WTC11 (cell line): Measurements from ENCODE around the gene ZNF608. TPM values are rescaled to one million over a fixed set of nuclear protein-coding genes. Genes with fewer than 3 reads are reported as not detected.

Source experiments
- ATAC-seq: fragments of 200-7000 bp; cut with Tn5 transposase; 2 replicates; pipeline ENCODE4 v1.10.0; 2021; ENCODE audit warnings: mild to moderate bottlenecking, moderate library complexity
- CTCF ChIA-PET: fragments of 300-600 bp; sonication (Branson Sonifier 250); formaldehyde crosslinking; loops from one replicate; lab custom pipeline; 2021; ENCODE audit warnings: antibody characterized with exemption; lab: Charles Lee
- POLR2A ChIA-PET: fragments of 350-600 bp; sonication (Branson Sonifier 250); formaldehyde crosslinking; loops from one replicate; lab custom pipeline; 2021; ENCODE audit warnings: antibody characterized with exemption; lab: Charles Lee
- DNase-seq: peaks from one replicate; pipeline ENCODE4 v3.0.0; 2021; ENCODE audit warnings: low spot score
- H3K27ac Mint-ChIP-seq: 2 replicates; pipeline ENCODE4 v1.8.0; 2021; ENCODE audit warnings: mixed read lengths
- H3K27me3 Mint-ChIP-seq: 2 replicates; pipeline ENCODE4 v1.8.0; 2021; ENCODE audit warnings: low read depth, mild to moderate bottlenecking, moderate library complexity, mixed read lengths
- H3K36me3 Mint-ChIP-seq: 2 replicates; pipeline ENCODE4 v1.8.0; 2021; ENCODE audit warnings: mixed read lengths
- H3K4me1 Mint-ChIP-seq: 2 replicates; pipeline ENCODE4 v1.8.0; 2022; ENCODE audit warnings: mixed read lengths
- H3K4me3 Mint-ChIP-seq: 2 replicates; pipeline ENCODE4 v1.8.0; 2021; ENCODE audit warnings: mild to moderate bottlenecking, moderate library complexity, mixed read lengths
- H3K9me3 Mint-ChIP-seq: 2 replicates; pipeline ENCODE4 v1.8.0; 2021; ENCODE audit warnings: mixed read lengths
- ELF4 ChIP-seq: sonication (generic); formaldehyde crosslinking; IDR thresholded peaks from 2 replicates; pipeline ENCODE4 v1.8.1; 2022; ENCODE audit warnings: low read depth, mild to moderate bottlenecking, moderate library complexity, missing genetic modification reagents
- ETV6 ChIP-seq: sonication (generic); formaldehyde crosslinking; IDR thresholded peaks from 2 replicates; pipeline ENCODE4 v1.8.1; 2022; ENCODE audit warnings: mild to moderate bottlenecking, missing genetic modification reagents
- FOXK1 ChIP-seq: sonication (generic); formaldehyde crosslinking; IDR thresholded peaks from 2 replicates; pipeline ENCODE4 v1.8.0; 2022; ENCODE audit warnings: mild to moderate bottlenecking, moderate library complexity, missing genetic modification reagents
- GRHL2 ChIP-seq: fragments of 250-450 bp; sonication (Bioruptor Pico); IDR thresholded peaks from 2 replicates; pipeline ENCODE4 v1.8.0; 2022; ENCODE audit warnings: mild to moderate bottlenecking, moderate library complexity; ENCODE audit not compliant: insufficient replicate concordance, severe bottlenecking
- NFYB ChIP-seq: sonication (generic); formaldehyde crosslinking; conservative IDR thresholded peaks from 2 replicates; pipeline ENCODE4 v1.8.0; 2022; ENCODE audit warnings: low read depth, missing genetic modification reagents
- RORB ChIP-seq: fragments of 250-450 bp; sonication (Bioruptor Pico); IDR thresholded peaks from 2 replicates; pipeline ENCODE4 v1.9.0; 2021; ENCODE audit warnings: mild to moderate bottlenecking
- SMAD4 ChIP-seq: sonication (generic); formaldehyde crosslinking; IDR thresholded peaks from 2 replicates; pipeline ENCODE4 v1.8.0; 2022; ENCODE audit warnings: mild to moderate bottlenecking, missing genetic modification reagents
- SOX15 ChIP-seq: fragments of 250-450 bp; sonication (Bioruptor Pico); IDR thresholded peaks from 2 replicates; pipeline ENCODE4 v1.9.0; 2021; ENCODE audit warnings: mild to moderate bottlenecking
- TCF7 ChIP-seq: sonication (generic); formaldehyde crosslinking; IDR thresholded peaks from 2 replicates; pipeline ENCODE4 v1.8.0; 2022; ENCODE audit warnings: mild to moderate bottlenecking, low read depth, missing genetic modification reagents, moderate library complexity
- ZNF263 ChIP-seq: sonication (generic); formaldehyde crosslinking; IDR thresholded peaks from 2 replicates; pipeline ENCODE4 v1.8.1; 2022; ENCODE audit warnings: low read depth, mild to moderate bottlenecking, moderate library complexity, missing genetic modification reagents
- ZNF671 ChIP-seq: fragments of 250-450 bp; sonication (Bioruptor Pico); IDR thresholded peaks from 2 replicates; pipeline ENCODE4 v1.8.0; 2021; ENCODE audit warnings: mild to moderate bottlenecking
- total RNA-seq: library from RNA; stranded (reverse); gene quantifications from 3 replicates; pipeline ENCODE4 v1.2.3, GENCODE V29; 2021
- TF ChIP-seq, protein P1 (sequence below): sonication (generic); formaldehyde crosslinking; IDR thresholded peaks from 2 replicates; pipeline ENCODE4 v1.8.0; 2022; ENCODE audit warnings: missing genetic modification reagents
- TF ChIP-seq, protein P2 (sequence below): fragments of 250-450 bp; sonication (Bioruptor Pico); IDR thresholded peaks from 2 replicates; pipeline ENCODE4 v1.9.0; 2021; ENCODE audit warnings: mild to moderate bottlenecking
- TF ChIP-seq, protein P3 (sequence below): sonication (generic); formaldehyde crosslinking; IDR thresholded peaks from 2 replicates; pipeline ENCODE4 v1.8.1; 2022; ENCODE audit warnings: mild to moderate bottlenecking, moderate library complexity, missing genetic modification reagents
- TF ChIP-seq, protein P4 (sequence below): fragments of 250-450 bp; sonication (Bioruptor Pico); IDR thresholded peaks from 2 replicates; pipeline ENCODE4 v1.9.0; 2021; ENCODE audit warnings: mild to moderate bottlenecking
- TF ChIP-seq, protein P5 (sequence below): fragments of 250-450 bp; sonication (Bioruptor Pico); IDR thresholded peaks from 2 replicates; pipeline ENCODE4 v2.1.2; 2022; ENCODE audit warnings: mild to moderate bottlenecking, moderate library complexity
- TF ChIP-seq, protein P6 (sequence below): sonication (generic); formaldehyde crosslinking; IDR thresholded peaks from 2 replicates; pipeline ENCODE4 v1.8.0; 2022; ENCODE audit warnings: mild to moderate bottlenecking, missing genetic modification reagents
- TF ChIP-seq, protein P7 (sequence below): sonication (generic); formaldehyde crosslinking; IDR thresholded peaks from 2 replicates; pipeline ENCODE4 v1.8.0; 2023; ENCODE audit warnings: missing genetic modification reagents, mild to moderate bottlenecking, borderline replicate concordance

The ZNF608 gene
- total RNA-seq, 1 experiment from 2014 or later: 40.6 TPM

DNA sequence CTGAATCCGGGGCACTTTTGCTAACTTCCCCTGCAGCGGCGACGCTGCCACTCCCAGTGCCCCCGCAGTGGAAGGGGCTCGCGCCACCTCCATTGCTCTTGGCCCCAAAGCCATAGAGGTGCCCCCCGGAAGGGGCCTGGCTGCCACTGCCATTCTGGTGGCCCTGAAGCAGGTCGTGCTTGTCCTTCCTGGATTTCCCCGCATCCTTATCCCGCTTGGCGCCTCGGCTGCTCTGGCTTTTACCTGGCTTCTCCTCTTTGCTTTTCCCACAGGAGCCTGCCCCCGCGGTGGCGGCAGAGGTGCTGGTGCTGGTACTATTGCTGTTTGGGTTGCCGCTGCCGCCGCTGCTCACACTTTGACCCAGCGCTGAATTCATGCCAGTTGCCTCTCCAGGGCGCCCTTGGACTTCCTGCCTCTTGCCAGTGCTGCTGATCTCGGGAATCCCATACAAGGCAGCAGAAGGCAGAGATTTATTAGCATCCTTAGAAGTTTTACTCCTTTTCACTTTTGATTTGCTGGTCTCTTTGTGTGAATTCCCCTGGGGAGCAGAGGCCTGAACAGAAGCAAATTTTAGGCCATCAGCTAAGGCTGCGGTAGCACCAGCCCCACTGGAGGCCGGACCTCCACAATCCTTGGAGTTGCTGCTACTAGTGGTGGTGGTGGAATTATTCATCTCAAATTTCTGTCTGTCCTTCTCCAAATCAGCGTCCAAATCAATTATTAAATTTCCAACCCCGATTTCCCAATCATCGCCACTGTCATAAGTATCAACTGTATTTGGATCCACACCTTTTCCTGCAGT is 2.1 kb downstream of the ZNF608 start:
- ChIA-PET CTCF (no interaction called here), POLR2A (no interaction called here)
- Mint-ChIP-seq H3K36me3 (no peaks in the 10 kb centered on the region; the same call in 1 of the 2 replicates), H3K9me3 (peaks cover 4% of the 10 kb centered on the region), H3K4me3 (no peak overlapping the region), H3K4me1 (peaks cover 1% of the 10 kb centered on the region; the same call in 1 of the 2 replicates), H3K27ac (no peak overlapping the region), H3K27me3 (0 out of 2 replicates have a peak, but pooled peaks cover 5% of the 10 kb centered on the region)
- no peak for TF ChIP-seq ZNF263 (CRISPR knock-in tag)
- no peak for ATAC-seq
- DNase-seq: no peak

DNA sequence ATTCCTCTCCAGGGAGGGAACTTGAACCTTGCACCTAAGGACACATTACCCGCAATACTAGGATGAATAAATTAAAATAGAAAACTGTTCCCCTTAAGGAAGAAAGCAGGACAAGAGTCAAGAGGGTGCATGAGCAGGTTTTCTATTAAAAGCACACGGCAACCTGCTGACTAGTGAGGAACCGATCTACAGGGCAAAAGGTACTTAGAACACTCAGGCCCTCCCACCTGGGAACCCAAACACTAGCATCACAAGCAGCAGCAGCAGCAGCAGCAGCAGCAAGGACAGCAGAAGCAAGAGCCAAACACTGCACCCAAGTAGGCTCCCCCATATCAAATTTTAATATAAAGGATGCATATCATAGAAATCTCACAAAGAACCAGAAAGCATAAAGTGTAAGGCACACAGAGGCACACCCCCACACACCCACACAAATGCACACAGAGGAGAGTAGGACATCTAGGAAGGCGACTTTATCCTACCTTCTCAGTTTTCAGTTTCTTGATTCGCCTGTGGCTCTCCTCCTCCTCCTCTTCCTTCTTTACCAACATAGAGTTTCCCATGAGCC is 2.8 kb downstream of the ZNF608 start:
- Mint-ChIP-seq H3K36me3 (no peaks in the 10 kb centered on the region; the same call in 1 of the 2 replicates), H3K27ac (no peak overlapping the region)
- no peak for TF ChIP-seq RORB (CRISPR knock-in tag)
- no peak for TF ChIP-seq GRHL2 (CRISPR knock-in tag)
- no peak for TF ChIP-seq SOX15
- TF ChIP-seq, protein P1, sequence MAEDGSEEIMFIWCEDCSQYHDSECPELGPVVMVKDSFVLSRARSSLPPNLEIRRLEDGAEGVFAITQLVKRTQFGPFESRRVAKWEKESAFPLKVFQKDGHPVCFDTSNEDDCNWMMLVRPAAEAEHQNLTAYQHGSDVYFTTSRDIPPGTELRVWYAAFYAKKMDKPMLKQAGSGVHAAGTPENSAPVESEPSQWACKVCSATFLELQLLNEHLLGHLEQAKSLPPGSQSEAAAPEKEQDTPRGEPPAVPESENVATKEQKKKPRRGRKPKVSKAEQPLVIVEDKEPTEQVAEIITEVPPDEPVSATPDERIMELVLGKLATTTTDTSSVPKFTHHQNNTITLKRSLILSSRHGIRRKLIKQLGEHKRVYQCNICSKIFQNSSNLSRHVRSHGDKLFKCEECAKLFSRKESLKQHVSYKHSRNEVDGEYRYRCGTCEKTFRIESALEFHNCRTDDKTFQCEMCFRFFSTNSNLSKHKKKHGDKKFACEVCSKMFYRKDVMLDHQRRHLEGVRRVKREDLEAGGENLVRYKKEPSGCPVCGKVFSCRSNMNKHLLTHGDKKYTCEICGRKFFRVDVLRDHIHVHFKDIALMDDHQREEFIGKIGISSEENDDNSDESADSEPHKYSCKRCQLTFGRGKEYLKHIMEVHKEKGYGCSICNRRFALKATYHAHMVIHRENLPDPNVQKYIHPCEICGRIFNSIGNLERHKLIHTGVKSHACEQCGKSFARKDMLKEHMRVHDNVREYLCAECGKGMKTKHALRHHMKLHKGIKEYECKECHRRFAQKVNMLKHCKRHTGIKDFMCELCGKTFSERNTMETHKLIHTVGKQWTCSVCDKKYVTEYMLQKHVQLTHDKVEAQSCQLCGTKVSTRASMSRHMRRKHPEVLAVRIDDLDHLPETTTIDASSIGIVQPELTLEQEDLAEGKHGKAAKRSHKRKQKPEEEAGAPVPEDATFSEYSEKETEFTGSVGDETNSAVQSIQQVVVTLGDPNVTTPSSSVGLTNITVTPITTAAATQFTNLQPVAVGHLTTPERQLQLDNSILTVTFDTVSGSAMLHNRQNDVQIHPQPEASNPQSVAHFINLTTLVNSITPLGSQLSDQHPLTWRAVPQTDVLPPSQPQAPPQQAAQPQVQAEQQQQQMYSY: no peak
- TF ChIP-seq, protein P2, sequence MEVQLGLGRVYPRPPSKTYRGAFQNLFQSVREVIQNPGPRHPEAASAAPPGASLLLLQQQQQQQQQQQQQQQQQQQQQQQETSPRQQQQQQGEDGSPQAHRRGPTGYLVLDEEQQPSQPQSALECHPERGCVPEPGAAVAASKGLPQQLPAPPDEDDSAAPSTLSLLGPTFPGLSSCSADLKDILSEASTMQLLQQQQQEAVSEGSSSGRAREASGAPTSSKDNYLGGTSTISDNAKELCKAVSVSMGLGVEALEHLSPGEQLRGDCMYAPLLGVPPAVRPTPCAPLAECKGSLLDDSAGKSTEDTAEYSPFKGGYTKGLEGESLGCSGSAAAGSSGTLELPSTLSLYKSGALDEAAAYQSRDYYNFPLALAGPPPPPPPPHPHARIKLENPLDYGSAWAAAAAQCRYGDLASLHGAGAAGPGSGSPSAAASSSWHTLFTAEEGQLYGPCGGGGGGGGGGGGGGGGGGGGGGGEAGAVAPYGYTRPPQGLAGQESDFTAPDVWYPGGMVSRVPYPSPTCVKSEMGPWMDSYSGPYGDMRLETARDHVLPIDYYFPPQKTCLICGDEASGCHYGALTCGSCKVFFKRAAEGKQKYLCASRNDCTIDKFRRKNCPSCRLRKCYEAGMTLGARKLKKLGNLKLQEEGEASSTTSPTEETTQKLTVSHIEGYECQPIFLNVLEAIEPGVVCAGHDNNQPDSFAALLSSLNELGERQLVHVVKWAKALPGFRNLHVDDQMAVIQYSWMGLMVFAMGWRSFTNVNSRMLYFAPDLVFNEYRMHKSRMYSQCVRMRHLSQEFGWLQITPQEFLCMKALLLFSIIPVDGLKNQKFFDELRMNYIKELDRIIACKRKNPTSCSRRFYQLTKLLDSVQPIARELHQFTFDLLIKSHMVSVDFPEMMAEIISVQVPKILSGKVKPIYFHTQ (CRISPR knock-in tag): no peak
- TF ChIP-seq, protein P3, sequence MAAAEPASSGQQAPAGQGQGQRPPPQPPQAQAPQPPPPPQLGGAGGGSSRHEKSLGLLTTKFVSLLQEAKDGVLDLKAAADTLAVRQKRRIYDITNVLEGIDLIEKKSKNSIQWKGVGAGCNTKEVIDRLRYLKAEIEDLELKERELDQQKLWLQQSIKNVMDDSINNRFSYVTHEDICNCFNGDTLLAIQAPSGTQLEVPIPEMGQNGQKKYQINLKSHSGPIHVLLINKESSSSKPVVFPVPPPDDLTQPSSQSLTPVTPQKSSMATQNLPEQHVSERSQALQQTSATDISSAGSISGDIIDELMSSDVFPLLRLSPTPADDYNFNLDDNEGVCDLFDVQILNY: no peak
- TF ChIP-seq, protein P4, sequence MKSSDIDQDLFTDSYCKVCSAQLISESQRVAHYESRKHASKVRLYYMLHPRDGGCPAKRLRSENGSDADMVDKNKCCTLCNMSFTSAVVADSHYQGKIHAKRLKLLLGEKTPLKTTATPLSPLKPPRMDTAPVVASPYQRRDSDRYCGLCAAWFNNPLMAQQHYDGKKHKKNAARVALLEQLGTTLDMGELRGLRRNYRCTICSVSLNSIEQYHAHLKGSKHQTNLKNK: no peak
- no peak for TF ChIP-seq NFYB (CRISPR knock-in tag)
- no peak for TF ChIP-seq FOXK1
- TF ChIP-seq SMAD4: no peak
- TF ChIP-seq TCF7: no peak
- TF ChIP-seq, protein P5, sequence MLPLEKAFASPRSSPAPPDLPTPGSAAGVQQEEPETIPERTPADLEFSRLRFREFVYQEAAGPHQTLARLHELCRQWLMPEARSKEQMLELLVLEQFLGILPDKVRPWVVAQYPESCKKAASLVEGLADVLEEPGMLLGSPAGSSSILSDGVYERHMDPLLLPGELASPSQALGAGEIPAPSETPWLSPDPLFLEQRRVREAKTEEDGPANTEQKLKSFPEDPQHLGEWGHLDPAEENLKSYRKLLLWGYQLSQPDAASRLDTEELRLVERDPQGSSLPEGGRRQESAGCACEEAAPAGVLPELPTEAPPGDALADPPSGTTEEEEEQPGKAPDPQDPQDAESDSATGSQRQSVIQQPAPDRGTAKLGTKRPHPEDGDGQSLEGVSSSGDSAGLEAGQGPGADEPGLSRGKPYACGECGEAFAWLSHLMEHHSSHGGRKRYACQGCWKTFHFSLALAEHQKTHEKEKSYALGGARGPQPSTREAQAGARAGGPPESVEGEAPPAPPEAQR (CRISPR knock-in tag): no peak
- TF ChIP-seq, protein P6, sequence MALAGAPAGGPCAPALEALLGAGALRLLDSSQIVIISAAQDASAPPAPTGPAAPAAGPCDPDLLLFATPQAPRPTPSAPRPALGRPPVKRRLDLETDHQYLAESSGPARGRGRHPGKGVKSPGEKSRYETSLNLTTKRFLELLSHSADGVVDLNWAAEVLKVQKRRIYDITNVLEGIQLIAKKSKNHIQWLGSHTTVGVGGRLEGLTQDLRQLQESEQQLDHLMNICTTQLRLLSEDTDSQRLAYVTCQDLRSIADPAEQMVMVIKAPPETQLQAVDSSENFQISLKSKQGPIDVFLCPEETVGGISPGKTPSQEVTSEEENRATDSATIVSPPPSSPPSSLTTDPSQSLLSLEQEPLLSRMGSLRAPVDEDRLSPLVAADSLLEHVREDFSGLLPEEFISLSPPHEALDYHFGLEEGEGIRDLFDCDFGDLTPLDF (CRISPR knock-in tag): no peak
- TF ChIP-seq ETV6 (CRISPR knock-in tag): no peak
- TF ChIP-seq ZNF671 (CRISPR knock-in tag): no peak
- no peak for TF ChIP-seq ELF4 (CRISPR knock-in tag)
- TF ChIP-seq, protein P7, sequence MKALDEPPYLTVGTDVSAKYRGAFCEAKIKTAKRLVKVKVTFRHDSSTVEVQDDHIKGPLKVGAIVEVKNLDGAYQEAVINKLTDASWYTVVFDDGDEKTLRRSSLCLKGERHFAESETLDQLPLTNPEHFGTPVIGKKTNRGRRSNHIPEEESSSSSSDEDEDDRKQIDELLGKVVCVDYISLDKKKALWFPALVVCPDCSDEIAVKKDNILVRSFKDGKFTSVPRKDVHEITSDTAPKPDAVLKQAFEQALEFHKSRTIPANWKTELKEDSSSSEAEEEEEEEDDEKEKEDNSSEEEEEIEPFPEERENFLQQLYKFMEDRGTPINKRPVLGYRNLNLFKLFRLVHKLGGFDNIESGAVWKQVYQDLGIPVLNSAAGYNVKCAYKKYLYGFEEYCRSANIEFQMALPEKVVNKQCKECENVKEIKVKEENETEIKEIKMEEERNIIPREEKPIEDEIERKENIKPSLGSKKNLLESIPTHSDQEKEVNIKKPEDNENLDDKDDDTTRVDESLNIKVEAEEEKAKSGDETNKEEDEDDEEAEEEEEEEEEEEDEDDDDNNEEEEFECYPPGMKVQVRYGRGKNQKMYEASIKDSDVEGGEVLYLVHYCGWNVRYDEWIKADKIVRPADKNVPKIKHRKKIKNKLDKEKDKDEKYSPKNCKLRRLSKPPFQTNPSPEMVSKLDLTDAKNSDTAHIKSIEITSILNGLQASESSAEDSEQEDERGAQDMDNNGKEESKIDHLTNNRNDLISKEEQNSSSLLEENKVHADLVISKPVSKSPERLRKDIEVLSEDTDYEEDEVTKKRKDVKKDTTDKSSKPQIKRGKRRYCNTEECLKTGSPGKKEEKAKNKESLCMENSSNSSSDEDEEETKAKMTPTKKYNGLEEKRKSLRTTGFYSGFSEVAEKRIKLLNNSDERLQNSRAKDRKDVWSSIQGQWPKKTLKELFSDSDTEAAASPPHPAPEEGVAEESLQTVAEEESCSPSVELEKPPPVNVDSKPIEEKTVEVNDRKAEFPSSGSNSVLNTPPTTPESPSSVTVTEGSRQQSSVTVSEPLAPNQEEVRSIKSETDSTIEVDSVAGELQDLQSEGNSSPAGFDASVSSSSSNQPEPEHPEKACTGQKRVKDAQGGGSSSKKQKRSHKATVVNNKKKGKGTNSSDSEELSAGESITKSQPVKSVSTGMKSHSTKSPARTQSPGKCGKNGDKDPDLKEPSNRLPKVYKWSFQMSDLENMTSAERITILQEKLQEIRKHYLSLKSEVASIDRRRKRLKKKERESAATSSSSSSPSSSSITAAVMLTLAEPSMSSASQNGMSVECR (CRISPR knock-in tag): no peak

More for the DNA sequence above, 2.8 kb downstream of the ZNF608 start:
- no peak overlapping the region for H3K4me3 Mint-ChIP-seq
- H3K9me3 Mint-ChIP-seq: peaks cover 4% of the 10 kb centered on the region
- CTCF ChIA-PET: no interaction called here
- DNase-seq (no peak), ATAC-seq (no peak)
- no peaks in the 10 kb centered on the region; the same call in 1 of the 2 replicates for H3K4me1 Mint-ChIP-seq
- 0 out of 2 replicates have a peak, but pooled peaks cover 5% of the 10 kb centered on the region for H3K27me3 Mint-ChIP-seq
- POLR2A ChIA-PET: interaction anchor here (0.6 kb wide), 1 partner anchor 157 kb away, joined by 8 read pairs; no protein-coding TSS in a partner anchor
